Immature natural killer cell (primary cell): ENCODE data around the gene CHN2. TPM values are rescaled to one million over a fixed set of nuclear protein-coding genes. Genes with fewer than 3 reads are reported as not detected.

Experiments
- DNase-seq, 3 donors: peaks; one replicate each; pipeline ENCODE4 v3.0.0; 2022; ENCODE audit warnings: mixed read lengths in 1 of 3
- H3K27ac Mint-ChIP-seq, 6 donors: one replicate each; pipeline ENCODE4 v1.8.0; 2020; ENCODE audit warnings: mixed read lengths in 6 of 6, mild to moderate bottlenecking in 5 of 6, inconsistent platforms in 4 of 6, moderate library complexity in 3 of 6
- H3K27me3 Mint-ChIP-seq, 3 donors: one replicate each; pipeline ENCODE4 v1.8.0; 2020 to 2021; ENCODE audit warnings: low read depth in 3 of 3, mild to moderate bottlenecking in 3 of 3, mixed read lengths in 3 of 3, moderate library complexity in 3 of 3, inconsistent platforms in 1 of 3
- H3K36me3 Mint-ChIP-seq, 3 donors: one replicate each; pipeline ENCODE4 v1.8.0; 2020; ENCODE audit warnings: mixed read lengths in 3 of 3, inconsistent platforms in 2 of 3, mild to moderate bottlenecking in 2 of 3
- H3K4me1 Mint-ChIP-seq, 2 donors: one replicate each; pipeline ENCODE4 v1.8.0; 2020; ENCODE audit warnings: inconsistent platforms in 2 of 2, mild to moderate bottlenecking in 2 of 2, mixed read lengths in 2 of 2, moderate library complexity in 1 of 2
- H3K4me3 Mint-ChIP-seq, 5 donors: one replicate each; pipeline ENCODE4 v1.8.0; 2020; ENCODE audit warnings: mild to moderate bottlenecking in 5 of 5, mixed read lengths in 5 of 5, inconsistent platforms in 3 of 5, moderate library complexity in 3 of 5
- H3K9me3 Mint-ChIP-seq, 6 donors: one replicate each; pipeline ENCODE4 v1.8.0; 2020; ENCODE audit warnings: mild to moderate bottlenecking in 6 of 6, mixed read lengths in 6 of 6, inconsistent platforms in 4 of 6, moderate library complexity in 3 of 6
- polyA plus RNA-seq, 3 donors: library from polyadenylated mRNA; unstranded; fragments of 300-500 nt; fragmentation: Illumina TruSeq; gene quantifications; one replicate each; pipeline ENCODE4 v1.2.3, GENCODE V29; 2021

The CHN2 gene
- polyA plus RNA-seq, 3 donors from 2014 or later = 7.7 to 23.9 (median 14.6) TPM

DNA sequence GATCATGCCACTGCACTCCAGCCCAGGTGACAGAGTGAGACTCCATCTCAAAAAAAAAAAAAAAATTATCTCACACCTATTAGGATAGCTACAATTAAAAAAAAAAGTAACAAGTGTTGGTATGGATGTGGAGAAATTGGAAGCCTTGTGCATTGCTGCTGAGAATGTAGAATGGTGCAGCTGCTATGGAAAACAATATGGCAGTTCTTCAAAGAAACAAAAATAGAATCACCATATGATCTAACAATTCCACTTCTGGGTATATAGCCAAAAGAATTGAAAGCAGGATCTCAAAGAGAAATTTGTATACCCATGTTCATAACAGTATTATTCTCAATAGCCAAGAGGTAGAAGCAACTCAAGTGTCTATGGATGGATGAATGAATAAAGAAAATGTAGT, 225.4 kb downstream of the CHN2 start:
- H3K9me3 Mint-ChIP-seq = no peaks in the 10 kb centered on the region
- peaks cover 16 to 19% of the 10 kb centered on the region in 2 donors for H3K4me1 Mint-ChIP-seq
- H3K36me3 Mint-ChIP-seq = peaks cover 0 to 4% (median 0%) of the 10 kb centered on the region in 3 donors
- H3K27me3 Mint-ChIP-seq = peaks cover 0 to 3% (median 0%) of the 10 kb centered on the region in 3 donors
- no peak overlapping the region for H3K4me3 Mint-ChIP-seq
- no peak for DNase-seq
- H3K27ac Mint-ChIP-seq = no peak overlapping the region

DNA sequence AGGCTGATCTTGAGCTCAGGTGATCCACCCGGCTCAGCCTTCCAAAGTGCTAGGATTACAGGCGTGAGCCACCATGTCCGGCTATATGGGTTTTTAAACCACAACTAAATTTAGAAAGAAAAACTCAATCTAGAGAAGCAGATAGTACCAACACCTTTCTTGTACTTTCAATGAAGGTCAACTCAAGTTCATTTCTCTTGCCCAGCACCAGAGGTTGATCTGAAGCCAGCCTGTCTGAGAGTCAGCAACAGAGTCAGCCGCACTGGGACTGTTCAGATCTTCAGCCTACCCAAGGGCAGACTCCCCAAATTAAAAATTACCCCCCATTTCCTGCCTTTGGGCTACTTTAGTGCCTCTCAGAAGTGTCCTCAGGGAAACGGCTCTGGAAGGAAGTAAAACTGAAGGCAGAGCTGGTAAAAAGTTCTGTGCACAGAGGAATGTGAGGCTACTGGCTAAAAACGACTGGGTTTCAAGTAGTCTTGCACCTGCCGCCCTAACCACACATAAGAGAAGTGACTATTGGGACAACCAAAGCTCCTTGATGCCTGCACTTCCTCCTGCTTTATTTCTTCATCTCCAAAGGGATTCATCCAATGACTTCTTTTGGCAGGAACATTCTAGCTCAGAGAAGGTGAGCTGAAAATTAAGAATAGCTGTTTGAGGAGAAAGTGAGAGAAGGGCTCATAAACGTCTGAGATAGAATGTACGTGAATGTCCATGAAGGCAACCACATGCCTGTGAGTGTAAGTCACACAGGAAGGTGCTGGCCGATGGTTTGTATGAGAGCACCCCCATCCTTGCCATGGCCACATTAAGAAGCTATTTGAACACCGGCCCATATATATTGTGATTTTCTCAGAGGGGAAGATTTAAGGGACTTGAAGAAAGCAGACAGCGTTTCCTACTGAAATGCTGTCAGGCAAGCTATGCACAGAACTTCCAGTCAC, 226.7 kb downstream of the CHN2 start:
- Mint-ChIP-seq H3K27ac (peak overlapping the region in 1 of 6 donors; percentile 75), H3K36me3 (peaks cover 0 to 4% (median 0%) of the 10 kb centered on the region in 3 donors), H3K9me3 (no peaks in the 10 kb centered on the region)

DNA sequence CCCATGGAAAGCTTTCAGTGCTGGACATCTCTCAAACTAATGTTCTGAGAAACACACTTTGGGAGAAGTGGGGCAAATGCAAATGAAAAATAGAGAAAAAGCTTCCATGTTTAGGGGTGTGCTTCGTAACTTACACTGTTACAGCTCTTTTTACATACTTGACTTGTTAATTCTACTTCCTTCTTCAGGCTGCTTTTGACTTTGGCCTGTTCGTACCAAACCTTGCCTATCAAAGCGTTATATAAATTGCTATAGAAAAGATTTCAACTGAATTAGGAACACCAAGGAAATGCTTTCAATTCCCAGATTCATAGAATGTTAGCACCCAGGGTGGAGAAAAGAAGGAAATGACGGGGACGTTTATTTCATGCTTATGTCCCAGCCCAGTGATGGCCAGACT, 228.3 kb downstream of the CHN2 start:
- H3K27me3 Mint-ChIP-seq = peaks cover 0 to 1% (median 0%) of the 10 kb centered on the region in 3 donors
- H3K4me1 Mint-ChIP-seq = peaks cover 16% of the 10 kb centered on the region in 2 donors
- no peak overlapping the region for H3K4me3 Mint-ChIP-seq
- no peak overlapping the region for H3K27ac Mint-ChIP-seq
- no peaks in the 10 kb centered on the region for H3K9me3 Mint-ChIP-seq
- peaks cover 0 to 8% (median 0%) of the 10 kb centered on the region in 3 donors for H3K36me3 Mint-ChIP-seq
- DNase-seq = no peak

More for the DNA sequence above, 226.7 kb downstream of the CHN2 start:
- DNase-seq = peak in 2 of 3 donors; percentile 6 to 12
- Mint-ChIP-seq H3K27me3 (no peaks in the 10 kb centered on the region), H3K4me1 (peaks cover 16% of the 10 kb centered on the region in 2 donors), H3K4me3 (peak overlapping the region in 1 of 5 donors; percentile 13)

DNA sequence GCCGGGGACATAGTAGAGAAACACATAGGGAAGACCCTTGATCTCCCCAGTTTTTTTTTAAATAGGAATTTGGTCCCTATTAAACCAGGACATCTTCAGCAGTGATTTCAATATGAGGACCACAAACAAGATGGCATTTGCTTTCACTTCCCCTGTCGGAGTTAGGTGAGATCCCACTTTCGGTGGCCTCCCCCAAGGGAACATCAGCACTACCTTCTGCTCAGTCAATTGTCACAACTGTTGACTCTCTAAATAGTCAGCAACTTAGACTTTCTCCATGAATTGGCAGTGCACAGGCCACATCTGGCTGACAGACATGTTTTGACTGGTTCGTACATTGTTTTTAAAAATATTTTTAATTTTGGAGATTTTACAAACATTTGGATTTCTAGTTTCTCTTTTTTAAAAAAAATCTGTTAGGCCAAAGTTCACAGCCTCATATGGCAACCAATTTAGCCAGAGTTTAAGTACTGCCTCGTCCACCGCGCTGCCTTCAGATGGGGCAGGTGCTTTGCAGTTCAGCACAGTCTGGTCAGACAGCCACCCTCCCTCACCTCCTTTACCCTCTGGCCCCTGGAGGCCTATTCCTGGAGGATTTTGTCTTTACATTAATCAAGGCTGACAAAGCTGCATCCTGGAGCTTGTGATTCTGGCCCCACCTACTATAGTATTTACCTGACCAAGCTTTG, 229.9 kb downstream of the CHN2 start:
- Mint-ChIP-seq H3K4me3 (no peak overlapping the region), H3K27me3 (peaks cover 0 to 1% (median 0%) of the 10 kb centered on the region in 3 donors), H3K4me1 (peaks cover 16% of the 10 kb centered on the region in 2 donors), H3K9me3 (no peaks in the 10 kb centered on the region), H3K27ac (peak overlapping the region in 1 of 6 donors; percentile 13), H3K36me3 (peaks cover 0 to 4% (median 0%) of the 10 kb centered on the region in 3 donors)
- DNase-seq = no peak

DNA sequence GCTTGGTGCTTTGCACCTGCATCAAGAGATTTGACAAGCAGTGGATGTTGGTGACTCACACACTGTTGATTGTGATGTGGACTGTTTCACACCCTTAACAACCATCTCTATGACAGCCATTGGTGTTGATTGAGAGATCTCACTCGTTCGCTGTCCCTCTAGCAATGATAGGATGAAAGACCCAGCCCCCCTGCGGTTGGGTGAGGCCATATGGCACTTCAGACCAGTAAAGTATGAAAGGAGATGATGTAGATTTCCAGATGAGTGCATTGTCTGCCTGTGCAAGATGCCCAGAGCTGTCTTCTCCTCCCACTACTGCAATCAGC, 230.4 kb downstream of the CHN2 start:
- peaks cover 0 to 4% (median 0%) of the 10 kb centered on the region in 3 donors for H3K36me3 Mint-ChIP-seq
- peak overlapping the region in 1 of 6 donors; percentile 13 for H3K27ac Mint-ChIP-seq
- H3K4me1 Mint-ChIP-seq = peaks cover 16% of the 10 kb centered on the region in 2 donors
- H3K9me3 Mint-ChIP-seq = no peaks in the 10 kb centered on the region
- H3K27me3 Mint-ChIP-seq = peaks cover 0 to 1% (median 0%) of the 10 kb centered on the region in 3 donors
- no peak overlapping the region for H3K4me3 Mint-ChIP-seq
- DNase-seq = no peak

DNA sequence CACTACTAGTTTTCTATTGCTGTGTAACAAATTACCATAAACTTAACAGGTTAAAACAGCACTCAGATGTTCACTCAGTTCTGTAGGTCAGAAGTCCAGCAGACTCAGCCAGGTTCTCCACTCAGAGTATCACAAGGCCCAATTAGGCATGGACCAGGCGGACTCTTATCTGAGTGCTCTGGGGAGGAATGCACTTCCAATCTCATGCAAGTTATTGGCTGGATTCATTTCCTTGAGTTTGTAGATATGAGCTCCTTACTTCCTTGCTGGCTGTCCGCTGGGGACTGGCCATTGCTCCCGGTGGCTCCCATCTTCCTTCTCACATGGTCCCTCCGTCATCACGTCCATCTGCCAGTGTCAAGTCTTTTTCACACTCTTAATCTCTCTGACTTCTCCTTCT, 232.0 kb downstream of the CHN2 start:
- Mint-ChIP-seq H3K27me3 (peaks cover 0 to 2% (median 1%) of the 10 kb centered on the region in 3 donors), H3K9me3 (no peaks in the 10 kb centered on the region), H3K4me1 (peaks cover 6 to 15% of the 10 kb centered on the region in 2 donors), H3K4me3 (no peak overlapping the region), H3K36me3 (peaks cover 0 to 4% (median 0%) of the 10 kb centered on the region in 3 donors), H3K27ac (no peak overlapping the region)
- DNase-seq = no peak

DNA sequence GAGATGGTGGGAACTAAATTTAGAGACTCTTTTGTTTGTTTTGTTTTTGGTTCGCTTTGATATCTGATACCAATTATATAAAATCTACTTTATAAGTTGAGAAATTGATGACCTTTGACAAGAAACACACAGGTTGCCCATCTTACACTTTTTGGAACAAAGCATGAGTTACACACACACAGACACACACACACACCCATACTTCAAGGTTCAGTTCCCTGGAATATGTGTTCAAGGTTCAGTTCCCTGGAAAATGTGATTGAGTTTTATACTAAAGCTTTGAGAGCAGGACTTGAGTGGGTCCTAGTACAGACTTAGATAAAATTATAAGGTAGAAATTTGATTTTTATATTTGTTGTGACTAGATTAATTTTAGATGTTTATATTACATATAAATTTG, 234.8 kb downstream of the CHN2 start:
- peaks cover 0 to 2% (median 1%) of the 10 kb centered on the region in 3 donors for H3K27me3 Mint-ChIP-seq
- no peak for DNase-seq
- H3K4me3 Mint-ChIP-seq = no peak overlapping the region
- no peak overlapping the region for H3K27ac Mint-ChIP-seq
- peaks cover 0 to 4% (median 0%) of the 10 kb centered on the region in 3 donors for H3K36me3 Mint-ChIP-seq
- H3K9me3 Mint-ChIP-seq = no peaks in the 10 kb centered on the region
- H3K4me1 Mint-ChIP-seq = peaks cover 8 to 24% of the 10 kb centered on the region in 2 donors

DNA sequence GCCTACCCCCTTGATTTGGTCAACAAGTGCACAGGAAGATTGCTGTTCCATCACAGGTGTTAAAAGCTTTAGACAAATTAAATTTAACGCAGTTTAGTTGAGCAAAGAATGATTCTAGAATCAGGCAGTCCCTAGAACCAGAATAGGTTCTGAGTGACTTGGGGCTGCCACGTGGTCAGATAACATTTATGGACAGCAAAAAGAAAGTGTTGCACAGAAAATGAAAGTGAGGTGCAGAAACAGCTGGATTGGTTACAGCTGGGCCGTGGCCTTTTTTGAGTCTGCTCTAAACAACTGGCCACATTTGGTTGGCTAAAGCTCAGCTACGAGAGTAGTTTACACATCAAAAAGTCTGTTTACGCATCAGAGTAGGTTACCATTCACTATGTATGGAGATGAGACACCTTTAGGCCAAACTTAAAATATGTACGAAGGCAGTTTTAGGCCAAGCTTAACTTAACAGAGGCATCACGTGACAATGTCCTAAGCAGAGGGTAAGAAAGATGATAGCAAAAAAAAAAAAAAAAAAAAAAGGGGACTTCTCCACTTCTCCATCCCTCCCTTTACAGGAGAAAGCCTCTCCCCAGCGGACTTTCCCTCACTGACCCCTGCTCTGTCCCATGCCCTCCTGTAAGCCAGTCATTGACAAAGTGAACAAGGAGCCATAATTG, 235.8 kb downstream of the CHN2 start:
- Mint-ChIP-seq H3K27ac (no peak overlapping the region), H3K4me1 (peaks cover 11 to 27% of the 10 kb centered on the region in 2 donors), H3K27me3 (peaks cover 0 to 3% (median 2%) of the 10 kb centered on the region in 3 donors), H3K4me3 (no peak overlapping the region), H3K36me3 (peaks cover 0 to 4% (median 0%) of the 10 kb centered on the region in 3 donors), H3K9me3 (no peaks in the 10 kb centered on the region)
- DNase-seq = no peak

DNA sequence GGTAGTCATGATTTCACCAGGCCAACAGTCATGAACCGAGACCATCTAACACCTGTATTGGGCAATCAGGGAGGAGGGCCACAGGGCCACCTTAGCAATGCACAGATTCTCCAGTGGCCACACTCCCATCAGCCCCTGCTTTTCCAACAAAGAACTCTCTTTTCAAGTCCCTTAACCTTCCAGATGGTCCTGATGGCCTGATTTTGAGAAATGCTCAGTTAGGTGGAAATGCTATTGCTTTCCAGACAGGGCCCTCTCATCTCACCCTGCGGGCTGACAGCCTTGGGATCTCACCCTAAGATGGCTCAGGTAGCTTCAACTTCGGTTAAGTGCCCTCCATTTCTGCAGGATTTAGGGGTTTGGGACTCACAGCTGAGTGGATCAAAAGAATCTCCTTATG, 237.1 kb downstream of the CHN2 start:
- no peak for DNase-seq
- Mint-ChIP-seq H3K27me3 (peaks cover 0 to 3% (median 2%) of the 10 kb centered on the region in 3 donors), H3K27ac (no peak overlapping the region), H3K4me1 (peaks cover 11 to 27% of the 10 kb centered on the region in 2 donors), H3K36me3 (peaks cover 0 to 2% (median 0%) of the 10 kb centered on the region in 3 donors), H3K4me3 (no peak overlapping the region), H3K9me3 (no peaks in the 10 kb centered on the region)

DNA sequence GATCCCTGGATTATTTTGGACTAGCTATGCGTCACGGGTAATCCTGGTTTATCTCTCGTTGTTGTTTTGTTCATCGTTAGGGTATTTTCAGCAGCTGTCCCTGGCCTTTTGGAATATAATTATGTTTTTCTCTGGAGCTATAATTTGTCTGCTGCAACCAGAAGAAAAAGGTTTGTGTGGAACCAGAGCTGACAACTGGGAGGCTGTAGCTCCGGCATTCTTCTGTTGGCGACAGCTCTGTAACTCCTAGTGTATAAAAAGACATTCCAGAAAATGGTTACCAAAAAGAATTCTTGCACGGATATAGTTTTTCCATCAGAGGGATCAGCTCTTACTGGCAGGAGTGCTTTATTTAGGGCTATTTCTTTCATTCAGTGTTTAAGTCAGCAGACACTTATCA, 238.1 kb downstream of the CHN2 start:
- Mint-ChIP-seq H3K4me3 (no peak overlapping the region), H3K27ac (no peak overlapping the region), H3K4me1 (peaks cover 11 to 27% of the 10 kb centered on the region in 2 donors), H3K9me3 (no peaks in the 10 kb centered on the region), H3K27me3 (peaks cover 0 to 2% (median 2%) of the 10 kb centered on the region in 3 donors), H3K36me3 (no peaks in the 10 kb centered on the region)
- DNase-seq = no peak

DNA sequence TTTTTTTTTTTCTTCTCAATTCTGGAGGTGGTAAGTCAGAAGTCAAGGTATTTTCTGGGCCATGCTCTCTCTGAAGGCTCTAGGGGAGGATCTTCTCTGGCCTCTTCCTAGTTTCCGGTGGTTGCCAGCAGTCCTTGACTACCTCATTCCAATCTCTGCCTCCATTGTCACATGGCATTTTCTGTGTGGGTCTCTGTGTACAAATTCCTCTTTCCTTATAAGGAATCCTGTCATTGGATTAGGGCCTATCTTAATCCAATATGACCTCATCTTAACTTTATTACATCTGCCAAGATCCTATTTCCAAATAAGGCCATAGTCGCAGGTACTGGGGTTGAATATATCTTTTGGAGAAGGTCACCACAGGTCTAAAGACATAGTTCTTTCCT, 239.8 kb downstream of the CHN2 start:
- H3K27me3 Mint-ChIP-seq = peaks cover 0 to 2% (median 2%) of the 10 kb centered on the region in 3 donors
- no peaks in the 10 kb centered on the region for H3K36me3 Mint-ChIP-seq
- no peaks in the 10 kb centered on the region for H3K9me3 Mint-ChIP-seq
- H3K27ac Mint-ChIP-seq = peak overlapping the region in 1 of 6 donors; percentile 43
- peaks cover 11 to 27% of the 10 kb centered on the region in 2 donors for H3K4me1 Mint-ChIP-seq
- DNase-seq = no peak
- no peak overlapping the region for H3K4me3 Mint-ChIP-seq

DNA sequence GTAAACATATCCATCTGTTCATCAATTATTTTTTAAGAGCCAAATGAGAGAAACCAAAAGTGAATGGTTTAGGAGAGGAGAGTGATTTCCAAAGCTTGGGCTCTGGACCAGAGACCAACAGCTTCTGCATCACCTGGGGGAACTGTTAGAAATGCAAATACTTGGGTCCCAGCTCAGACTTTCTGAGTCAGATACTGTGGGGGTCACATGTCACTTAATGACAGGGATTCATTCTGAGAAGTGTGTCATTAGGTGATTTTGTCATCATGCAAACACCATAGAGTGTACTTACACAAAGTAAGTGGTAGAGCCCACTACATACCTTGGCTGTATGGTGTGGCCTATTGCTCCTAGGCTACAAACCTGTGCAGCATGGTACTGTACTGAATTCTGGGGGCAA, 240.6 kb downstream of the CHN2 start:
- H3K27ac Mint-ChIP-seq = no peak overlapping the region
- H3K36me3 Mint-ChIP-seq = no peaks in the 10 kb centered on the region
- no peak for DNase-seq
- no peak overlapping the region for H3K4me3 Mint-ChIP-seq
- H3K4me1 Mint-ChIP-seq = peaks cover 11 to 24% of the 10 kb centered on the region in 2 donors
- peaks cover 0 to 2% (median 2%) of the 10 kb centered on the region in 3 donors for H3K27me3 Mint-ChIP-seq
- no peaks in the 10 kb centered on the region for H3K9me3 Mint-ChIP-seq

DNA sequence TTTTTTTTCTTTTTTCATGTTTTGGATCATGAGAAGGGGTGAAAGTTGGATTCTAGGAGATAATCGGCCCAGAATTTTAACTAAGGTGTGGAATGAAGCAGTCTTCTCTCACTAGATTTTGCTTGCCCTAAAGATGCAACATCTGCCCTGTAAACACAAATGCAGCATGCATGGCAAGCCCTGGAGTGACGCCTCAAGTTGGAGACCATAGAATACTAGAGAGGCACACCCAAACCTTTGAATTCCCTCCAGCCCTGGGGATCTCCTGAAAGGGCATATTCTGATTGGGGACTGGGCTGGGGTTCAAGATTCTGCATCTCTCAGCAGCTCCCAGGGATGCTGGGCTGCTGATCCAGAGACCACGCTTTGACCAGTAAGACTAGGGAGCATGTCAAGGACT, 241.3 kb downstream of the CHN2 start:
- Mint-ChIP-seq H3K27ac (no peak overlapping the region), H3K36me3 (no peaks in the 10 kb centered on the region), H3K4me1 (peaks cover 8 to 20% of the 10 kb centered on the region in 2 donors), H3K4me3 (no peak overlapping the region), H3K27me3 (peaks cover 0 to 2% (median 2%) of the 10 kb centered on the region in 3 donors), H3K9me3 (no peaks in the 10 kb centered on the region)
- DNase-seq = no peak
